SIG-M5 treated with dmso at 0.1 percent for 504 hours (cell line): ENCODE measurements around the gene RIMBP2.
A peak's percentile ranks its signal among the peaks of the same experiment; 100 is the strongest.

Source experiments
- DNase-seq: peaks from one replicate; lab custom pipeline; 2025; ENCODE audit not compliant: unreplicated experiment; lab: John Stamatoyannopoulos, UW

Gene RIMBP2

GRCh38 chr12:130573766-130574165 is 142.3 kb downstream of the RIMBP2 start:
- no peak for DNase-seq

- no peak for DNase-seq
Observed at GRCh38 chr12:130573235-130573634, 142.9 kb downstream of the RIMBP2 start.

- DNase-seq, result no peak
Observed at GRCh38 chr12:130572553-130572952, 143.5 kb downstream of the RIMBP2 start.

GRCh38 chr12:130571734-130572133 is 144.4 kb downstream of the RIMBP2 start:
- DNase-seq, result no peak

- no peak for DNase-seq
Observed at GRCh38 chr12:130571089-130571488, 145.0 kb downstream of the RIMBP2 start.

- no peak for DNase-seq
Observed at GRCh38 chr12:130569521-130569920, 146.6 kb downstream of the RIMBP2 start.

GRCh38 chr12:130568501-130568900 is 147.6 kb downstream of the RIMBP2 start:
- no peak for DNase-seq

- no peak for DNase-seq
Observed at GRCh38 chr12:130568041-130568440, 148.1 kb downstream of the RIMBP2 start.

GRCh38 chr12:130566446-130567155 is 149.5 kb downstream of the RIMBP2 start:
- no peak for DNase-seq

GRCh38 chr12:130565189-130565588 is 150.9 kb downstream of the RIMBP2 start:
- DNase-seq, result no peak

- no peak for DNase-seq
Observed at GRCh38 chr12:130563323-130563722, 152.8 kb downstream of the RIMBP2 start.

- no peak for DNase-seq
Observed at GRCh38 chr12:130562716-130563115, 153.4 kb downstream of the RIMBP2 start.

- no peak for DNase-seq
Observed at GRCh38 chr12:130560321-130560720, 155.8 kb downstream of the RIMBP2 start.

GRCh38 chr12:130559806-130560205 is 156.3 kb downstream of the RIMBP2 start:
- no peak for DNase-seq

- DNase-seq, result no peak
Observed at GRCh38 chr12:130557886-130558765, 158.0 kb downstream of the RIMBP2 start.

- DNase-seq, result no peak
Observed at GRCh38 chr12:130557201-130557600, 158.9 kb downstream of the RIMBP2 start.

GRCh38 chr12:130556486-130557055 is 159.5 kb downstream of the RIMBP2 start:
- DNase-seq, result no peak

- DNase-seq, result no peak
Observed at GRCh38 chr12:130555628-130556485, 160.2 kb downstream of the RIMBP2 start.

- DNase-seq, result no peak
Observed at GRCh38 chr12:130555221-130555620, 160.9 kb downstream of the RIMBP2 start.

- DNase-seq, result peak; percentile 5
Observed at GRCh38 chr12:130552483-130552996, 163.6 kb downstream of the RIMBP2 start.

GRCh38 chr12:130549361-130549760 is 166.7 kb downstream of the RIMBP2 start:
- DNase-seq, result no peak
